ENCODE data around the gene GPR171. TPM values are rescaled to one million over a fixed set of nuclear protein-coding genes. Genes with fewer than 3 reads are reported as not detected.
"Not testable (repeated sequence)": the region's sequence is repeated elsewhere in the genome, so short reads cannot be mapped to it uniquely, and the experiment has no call there.

GPR171 gene
- total RNA-seq, 2 experiments from 2014 or later: 91.8 to 101 TPM

- H3K4me3 Mint-ChIP-seq: no peak overlapping the region
- H3K9me3 Mint-ChIP-seq: no peaks in the 10 kb centered on the region
- CTCF ChIA-PET: interaction anchor here (0.9 to 2.9 kb wide), 12 partner anchors 17 to 91 kb away, joined by 3 to 28 read pairs (median 4); partner anchors contain the start of gene P2RY14
- ATAC-seq (no peak), DNase-seq (no peak)
- intact Hi-C loops (cut with micrococcal nuclease): no loop called here
- POLR2A ChIA-PET: interaction anchor here (0.5 to 1.0 kb wide), 3 partner anchors 10 to 1990 kb away, joined by 3 to 4 read pairs (median 4); partner anchors contain the start of gene GPR87
- no peaks in the 10 kb centered on the region for H3K27me3 Mint-ChIP-seq
- no peak overlapping the region for H3K27ac Mint-ChIP-seq
- no peaks in the 10 kb centered on the region for H3K36me3 Mint-ChIP-seq (ENCODE audit: low read depth)
- TF ChIP-seq CTCF (IDR thresholded peaks at IDR 0.05): no peak
- peaks cover 16% of the 10 kb centered on the region for H3K4me1 Mint-ChIP-seq (ENCODE audit: low read depth)
Measured at GRCh38 chr3:151234825-151235224, 31.8 kb upstream of the GPR171 start.

GRCh38 chr3:151232991-151233390 lies 30.0 kb upstream of the GPR171 start:
- intact Hi-C loops (cut with micrococcal nuclease): no loop called here
- no peak for DNase-seq
- POLR2A ChIA-PET: no interaction called here
- ATAC-seq: no peak
- H3K27me3 Mint-ChIP-seq: no peaks in the 10 kb centered on the region
- H3K4me3 Mint-ChIP-seq: no peak overlapping the region
- H3K27ac Mint-ChIP-seq: no peak overlapping the region
- no peaks in the 10 kb centered on the region for H3K9me3 Mint-ChIP-seq
- no peaks in the 10 kb centered on the region for H3K36me3 Mint-ChIP-seq (ENCODE audit: low read depth)
- no peak for TF ChIP-seq CTCF (IDR thresholded peaks at IDR 0.05)
- peaks cover 26% of the 10 kb centered on the region for H3K4me1 Mint-ChIP-seq (ENCODE audit: low read depth)
- CTCF ChIA-PET: interaction anchor here (1.1 to 2.6 kb wide), 4 partner anchors 46 to 65 kb away, joined by 5 to 14 read pairs (median 6); partner anchors contain the start of gene P2RY14

GRCh38 chr3:151232403-151232802 lies 29.4 kb upstream of the GPR171 start:
- H3K27me3 Mint-ChIP-seq; H3K36me3 Mint-ChIP-seq (ENCODE audit: low read depth); intact Hi-C loops (cut with micrococcal nuclease); ATAC-seq; H3K4me3 Mint-ChIP-seq; H3K9me3 Mint-ChIP-seq; POLR2A ChIA-PET; DNase-seq; H3K27ac Mint-ChIP-seq: not testable (repeated sequence)
- H3K4me1 Mint-ChIP-seq (ENCODE audit: low read depth): peaks cover 32% of the 10 kb centered on the region
- CTCF ChIA-PET: interaction anchor here (1.1 to 2.0 kb wide), 2 partner anchors 46 to 65 kb away, joined by 5 to 7 read pairs; partner anchors contain the start of gene P2RY14

GRCh38 chr3:151230646-151231045 lies 27.6 kb upstream of the GPR171 start:
- no peak for TF ChIP-seq CTCF (IDR thresholded peaks at IDR 0.05)
- POLR2A ChIA-PET: no interaction called here
- no peak for DNase-seq
- intact Hi-C loops (cut with micrococcal nuclease): no loop called here
- Mint-ChIP-seq H3K9me3 (no peaks in the 10 kb centered on the region), H3K4me3 (peak overlapping the region; percentile 34), H3K36me3 (ENCODE audit: low read depth) (peaks cover 2% of the 10 kb centered on the region), H3K27ac (peak overlapping the region; percentile 73), H3K4me1 (ENCODE audit: low read depth) (peaks cover 49% of the 10 kb centered on the region), H3K27me3 (no peaks in the 10 kb centered on the region)
- CTCF ChIA-PET: interaction anchor here (1.0 to 8.5 kb wide), 9 partner anchors 20 to 607 kb away, joined by 3 to 254 read pairs (median 4); partner anchors contain the start of gene P2RY14
- ATAC-seq: peak; percentile 19

- DNase-seq: no peak
- no peak for ATAC-seq
- Mint-ChIP-seq H3K4me1 (ENCODE audit: low read depth) (peaks cover 64% of the 10 kb centered on the region), H3K4me3 (no peak overlapping the region), H3K27ac (peak overlapping the region; percentile 92), H3K9me3 (no peaks in the 10 kb centered on the region), H3K36me3 (ENCODE audit: low read depth) (peaks cover 2% of the 10 kb centered on the region), H3K27me3 (no peaks in the 10 kb centered on the region)
- ChIA-PET CTCF (interaction anchor here (0.5 to 8.5 kb wide), 35 partner anchors 7 to 611 kb away, joined by 3 to 254 read pairs (median 5); partner anchors contain the start of genes GPR171, GPR87 and P2RY14), POLR2A (interaction anchor here (1.1 to 3.0 kb wide), 5 partner anchors 23 to 52 kb away, joined by 3 to 8 read pairs (median 4); partner anchors contain the start of gene P2RY14)
- intact Hi-C loops (cut with micrococcal nuclease): loop anchor here (1.0 kb wide), 1 partner anchor 55 kb away; no protein-coding TSS in a partner anchor
- TF ChIP-seq CTCF (IDR thresholded peaks at IDR 0.05): no peak
Measured at GRCh38 chr3:151228666-151229040, 25.6 kb upstream of the GPR171 start.

Measured in activated CD8-positive, alpha-beta T cell treated with anti-CD3 and anti-CD28 coated beads for 36 hours (primary cell).